Measurements from ENCODE around the gene LMOD3. TPM values are rescaled to one million over a fixed set of nuclear protein-coding genes. Genes with fewer than 3 reads are reported as not detected.

LMOD3 gene
- total and polyA plus RNA-seq, 2 donors (not counting 3 experiments of a cell fraction or from before 2014, with no cell fraction given), result not detected

- dilution Hi-C loops (cut with MboI; ENCODE audit: extremely low pct_ligation_motif_present, low sequenced_read_pairs), result no loop called here
- intact Hi-C loops (cut with micrococcal nuclease), result no loop called here
- no peaks in the 10 kb centered on the region for H3K9me1 ChIP-seq (replicated peaks; ENCODE audit: control insufficient read depth, extremely low read depth, insufficient read depth, low read length)
- no peak overlapping the region for H3K4me3 ChIP-seq (replicated peaks in 1 of 3; ENCODE audit: insufficient read depth in 1 of 3, low read depth in 1 of 3, low read length in 3 of 3)
- no peak overlapping the region for H2AFZ ChIP-seq (ENCODE audit: low read depth, low read length)
- no peaks in the 10 kb centered on the region for H3K9me3 ChIP-seq (replicated peaks; ENCODE audit: control insufficient read depth, insufficient read depth, low read length)
- H3K9ac ChIP-seq (replicated peaks; ENCODE audit: extremely low read depth, insufficient read depth, low read length), result no peak overlapping the region
- H3K79me2 ChIP-seq (ENCODE audit: control insufficient read depth, insufficient read depth, low read length), result no peaks in the 10 kb centered on the region
- H3K27ac ChIP-seq (ENCODE audit: insufficient read depth, low read depth, low read length), result no peak overlapping the region
- H3K36me3 ChIP-seq (ENCODE audit: control insufficient read depth in 2 of 2, extremely low read depth in 1 of 2, insufficient read depth in 2 of 2, low read length in 2 of 2), result peaks cover 7% of the 10 kb centered on the region in 2 experiments
- ChIA-PET POLR2A (interaction anchor here (0.7 kb wide), 1 partner anchor 213 kb away, joined by 3 read pairs; no protein-coding TSS in a partner anchor), CTCF (interaction anchor here (1.2 to 1.6 kb wide), 3 partner anchors 9 to 15 kb away, joined by 4 to 7 read pairs (median 4); no protein-coding TSS in a partner anchor)
- BruUV-seq (replicated peaks), result no TSS peak
- TF ChIP-seq GATA2 (IDR thresholded peaks at IDR 0.05; ENCODE audit: insufficient read depth, insufficient read length, low read depth, low read length) (no peak), FOS (IDR thresholded peaks at IDR 0.05; ENCODE audit: borderline replicate concordance, insufficient read depth, low read length) (no peak), EZH2 (IDR thresholded peaks at IDR 0.05; ENCODE audit: borderline replicate concordance, low read depth, low read length, severe bottlenecking) (no peak), POLR2AphosphoS5 (IDR thresholded peaks at IDR 0.05; ENCODE audit: insufficient read depth, low read depth, low read length) (no peak), CTCF (IDR thresholded peaks at IDR 0.05; ENCODE audit: extremely low read depth in 1 of 2, insufficient read depth in 1 of 2, low read depth in 1 of 2, low read length in 2 of 2) (no peak), MYC (IDR thresholded peaks at IDR 0.05; ENCODE audit: low read depth, low read length) (no peak), POLR2A (IDR thresholded peaks at IDR 0.05; ENCODE audit: low read depth, low read length) (no peak), MAX (IDR thresholded peaks at IDR 0.05; ENCODE audit: insufficient read depth, insufficient read length) (peak; percentile 20), JUN (IDR thresholded peaks at IDR 0.05; ENCODE audit: borderline replicate concordance, insufficient read depth, insufficient read length, low read depth) (peak; percentile 49)
- DNase-seq (ENCODE audit: low read depth, low spot score), result peak; percentile 85
- no peak overlapping the region for H3K4me2 ChIP-seq (ENCODE audit: insufficient read depth, low read length)
- peaks cover 11% of the 10 kb centered on the region for H3K4me1 ChIP-seq (ENCODE audit: control insufficient read depth, extremely low read depth, insufficient read depth, low read length)
- no peaks in the 10 kb centered on the region for H3K27me3 ChIP-seq (ENCODE audit: control insufficient read depth in 2 of 2, insufficient read depth in 2 of 2, low read length in 2 of 2)
- FAIRE-seq, result no peak
- no peaks in the 10 kb centered on the region for H4K20me1 ChIP-seq (replicated peaks; ENCODE audit: control insufficient read depth, extremely low read depth, insufficient read depth, low read length)
These were observed 13.6 kb downstream of the LMOD3 start for GRCh38 chr3:69108811-69109210.

Data from endothelial cell of umbilical vein (primary cell).